Astrocyte of the spinal cord (primary cell): Measurements from ENCODE around the gene PFN2.

ENCODE experiments used
- DNase-seq: peaks from one replicate; pipeline ENCODE4 v3.0.0; 2011; ENCODE audit warnings: low read depth, low spot score
- H3K4me3 ChIP-seq: 2 replicates; pipeline ENCODE4 v1.5.1; 2011; ENCODE audit warnings: low read depth, mild to moderate bottlenecking, low read length, moderate library complexity
- in situ Hi-C: cut with HindIII; loops from 2 replicates; pipeline ENCODE4 v1.10.0; 2017; ENCODE audit warnings: low sequenced_read_pairs
- TF ChIP-seq, protein P1 (sequence below): IDR thresholded peaks from 2 replicates; pipeline ENCODE4 v1.5.1; 2012; ENCODE audit warnings: low read depth, mild to moderate bottlenecking, low read length, inconsistent platforms

Gene PFN2

DNA sequence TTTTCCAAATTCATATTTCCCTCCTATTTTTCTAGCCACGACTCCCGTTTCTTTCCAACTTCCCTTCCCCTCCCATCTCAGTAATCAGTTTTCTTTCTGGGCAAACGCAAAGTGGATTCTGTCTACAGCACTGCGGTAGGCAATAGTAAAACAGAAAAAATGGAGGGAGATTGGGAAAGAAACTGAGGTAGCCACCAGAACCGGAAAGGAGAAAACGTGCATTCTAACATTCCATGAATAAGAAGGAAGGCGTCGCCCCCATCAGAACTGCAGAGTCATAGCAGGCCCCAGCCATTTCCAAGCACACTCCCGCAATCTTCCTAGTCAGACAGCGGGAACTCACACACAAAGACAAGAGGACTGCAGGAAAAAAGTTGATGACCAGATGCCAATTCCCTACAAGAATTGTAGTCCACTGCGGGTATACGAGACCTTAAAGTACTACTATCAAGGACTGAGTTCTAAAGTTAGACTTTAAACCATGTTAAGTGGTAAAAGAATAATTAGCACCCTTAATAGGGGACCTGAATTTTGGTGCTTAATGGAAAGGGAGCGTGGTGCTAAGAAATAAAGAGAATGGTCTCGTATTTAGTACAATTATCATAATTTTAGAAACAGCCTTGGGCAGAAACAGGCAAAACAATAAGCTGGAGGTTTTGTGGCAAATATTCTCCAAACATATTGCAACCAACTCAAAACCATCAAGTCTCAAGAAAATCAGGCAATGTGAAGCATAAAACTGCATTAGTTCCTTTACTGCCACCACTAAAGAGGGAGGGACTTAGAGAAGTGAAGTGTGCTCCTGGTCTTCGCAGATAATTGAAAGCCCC lies 1.4 kb downstream of the PFN2 start:
- peak; percentile 84 for DNase-seq

DNA sequence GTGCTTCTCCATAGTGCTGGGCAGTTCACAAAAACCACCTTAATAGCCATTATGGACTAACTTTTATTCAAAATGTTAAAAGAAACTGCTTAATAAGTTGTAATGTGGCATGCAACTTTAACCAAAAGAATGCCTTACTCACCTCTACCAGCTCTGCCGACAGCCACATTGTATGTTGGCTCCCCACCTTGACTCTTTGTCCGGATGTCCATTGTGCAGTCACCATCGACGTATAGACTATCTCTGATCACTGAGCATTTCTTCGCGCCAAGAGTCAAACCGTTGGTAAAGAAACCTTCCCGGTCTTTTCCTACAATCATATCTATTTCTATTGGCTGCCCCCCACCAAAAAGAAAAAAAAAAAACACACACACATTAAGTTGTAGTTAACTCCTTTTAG lies 2.5 kb downstream of the PFN2 start:
- H3K4me3 ChIP-seq, result peak overlapping the region; percentile 69
- DNase-seq, result peak; percentile 58
- in situ Hi-C loops, result no loop called here
- TF ChIP-seq, protein P1, sequence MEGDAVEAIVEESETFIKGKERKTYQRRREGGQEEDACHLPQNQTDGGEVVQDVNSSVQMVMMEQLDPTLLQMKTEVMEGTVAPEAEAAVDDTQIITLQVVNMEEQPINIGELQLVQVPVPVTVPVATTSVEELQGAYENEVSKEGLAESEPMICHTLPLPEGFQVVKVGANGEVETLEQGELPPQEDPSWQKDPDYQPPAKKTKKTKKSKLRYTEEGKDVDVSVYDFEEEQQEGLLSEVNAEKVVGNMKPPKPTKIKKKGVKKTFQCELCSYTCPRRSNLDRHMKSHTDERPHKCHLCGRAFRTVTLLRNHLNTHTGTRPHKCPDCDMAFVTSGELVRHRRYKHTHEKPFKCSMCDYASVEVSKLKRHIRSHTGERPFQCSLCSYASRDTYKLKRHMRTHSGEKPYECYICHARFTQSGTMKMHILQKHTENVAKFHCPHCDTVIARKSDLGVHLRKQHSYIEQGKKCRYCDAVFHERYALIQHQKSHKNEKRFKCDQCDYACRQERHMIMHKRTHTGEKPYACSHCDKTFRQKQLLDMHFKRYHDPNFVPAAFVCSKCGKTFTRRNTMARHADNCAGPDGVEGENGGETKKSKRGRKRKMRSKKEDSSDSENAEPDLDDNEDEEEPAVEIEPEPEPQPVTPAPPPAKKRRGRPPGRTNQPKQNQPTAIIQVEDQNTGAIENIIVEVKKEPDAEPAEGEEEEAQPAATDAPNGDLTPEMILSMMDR, result no peak

More for the DNA sequence above, 1.4 kb downstream of the PFN2 start:
- peak overlapping the region; percentile 69 for H3K4me3 ChIP-seq
- in situ Hi-C loops, result no loop called here
- TF ChIP-seq, protein P1, result peak; percentile 16

DNA sequence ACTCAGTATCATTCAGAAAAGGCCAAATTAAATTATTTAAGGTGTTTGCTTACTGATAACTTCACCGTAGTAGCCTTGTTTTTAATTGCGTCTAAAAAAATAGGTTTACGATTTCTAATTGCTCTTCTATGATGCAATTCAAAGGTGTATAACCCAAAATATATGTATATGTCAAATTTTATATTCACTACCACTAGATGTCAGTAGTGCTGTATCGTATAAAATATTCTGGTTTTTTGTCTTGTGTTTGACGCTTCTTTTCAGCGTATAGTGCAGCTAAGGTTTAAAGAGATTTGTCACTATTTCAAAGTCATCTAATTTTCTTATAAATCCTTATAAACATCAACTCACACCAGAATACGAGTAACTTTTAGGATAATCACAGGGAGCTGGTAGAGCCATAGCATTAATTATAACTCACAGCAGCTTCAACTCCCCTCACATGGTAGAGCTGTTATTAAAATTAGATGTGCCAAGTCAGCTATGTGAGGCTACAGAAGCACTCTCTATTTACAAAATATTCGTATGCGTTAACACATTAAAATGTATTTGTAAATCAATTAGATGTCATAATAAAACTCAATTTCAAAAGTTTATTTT lies 3.5 kb downstream of the PFN2 start:
- peak overlapping the region; percentile 6 for H3K4me3 ChIP-seq
- in situ Hi-C loops, result no loop called here
- TF ChIP-seq, protein P1, result peak; percentile 18
- DNase-seq, result peak; percentile 72

DNA sequence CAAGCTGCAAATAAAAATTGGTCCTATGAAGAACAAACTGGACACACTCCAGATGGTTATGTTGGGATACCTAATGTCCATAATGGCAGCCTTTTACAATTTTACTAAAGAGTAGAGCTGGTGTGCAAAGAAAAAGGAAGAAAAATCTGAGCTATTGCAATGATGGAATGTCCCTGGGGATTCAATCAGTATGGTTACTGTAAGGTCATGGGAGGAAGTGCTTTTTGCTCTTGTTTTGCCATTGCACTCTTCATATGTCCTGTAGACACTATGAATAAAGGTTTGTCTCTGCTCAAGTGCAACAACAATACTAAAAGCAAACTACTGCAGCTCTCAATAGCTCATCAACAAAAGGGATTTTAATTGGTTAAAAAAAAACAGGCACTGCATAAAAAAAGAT lies 5.4 kb downstream of the PFN2 start:
- in situ Hi-C loops, result no loop called here
- no peak for DNase-seq
- no peak overlapping the region for H3K4me3 ChIP-seq
- TF ChIP-seq, protein P1, result no peak

DNA sequence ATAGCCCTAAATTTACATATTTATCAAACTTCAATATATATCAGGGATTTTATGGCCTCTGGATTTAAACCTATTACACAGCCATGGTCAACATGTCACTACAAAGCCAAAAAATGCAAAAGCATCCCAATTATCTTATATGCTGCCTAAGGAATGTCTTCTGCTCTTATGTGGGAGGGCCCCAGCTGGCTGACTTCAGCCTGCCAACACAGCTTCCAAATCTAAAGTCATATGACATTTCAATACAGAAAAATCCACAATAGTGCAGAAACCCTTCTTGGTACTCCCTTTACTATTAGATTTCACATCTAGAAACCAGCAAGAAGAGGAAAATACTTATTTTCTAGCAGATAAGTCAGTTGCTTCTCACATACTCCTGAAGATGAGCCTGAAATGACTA lies 6.4 kb downstream of the PFN2 start:
- in situ Hi-C loops, result no loop called here
- TF ChIP-seq, protein P1, result no peak
- DNase-seq, result no peak
- no peak overlapping the region for H3K4me3 ChIP-seq

DNA sequence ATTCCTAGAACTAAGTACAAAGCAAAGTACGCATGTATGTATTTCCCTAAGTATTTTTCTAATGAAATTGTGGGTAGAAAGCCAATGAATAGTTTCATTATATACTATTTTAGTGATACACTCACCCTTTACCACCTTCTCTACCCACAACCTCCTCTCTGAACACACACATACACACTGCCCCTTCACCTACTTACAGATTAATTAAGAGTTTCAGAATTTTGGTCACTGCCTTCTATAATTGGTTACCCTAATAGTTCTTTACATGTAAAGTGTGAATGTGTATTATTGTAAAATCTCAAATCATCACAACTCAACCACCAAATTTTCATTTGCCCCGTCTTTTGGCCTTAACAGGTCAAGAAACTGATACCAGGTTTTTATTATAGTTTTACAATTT lies 7.2 kb downstream of the PFN2 start:
- in situ Hi-C loops, result no loop called here
- H3K4me3 ChIP-seq, result no peak overlapping the region
- TF ChIP-seq, protein P1, result no peak
- DNase-seq, result no peak
